ENCODE results near the gene RPGRIP1L.

DNA sequence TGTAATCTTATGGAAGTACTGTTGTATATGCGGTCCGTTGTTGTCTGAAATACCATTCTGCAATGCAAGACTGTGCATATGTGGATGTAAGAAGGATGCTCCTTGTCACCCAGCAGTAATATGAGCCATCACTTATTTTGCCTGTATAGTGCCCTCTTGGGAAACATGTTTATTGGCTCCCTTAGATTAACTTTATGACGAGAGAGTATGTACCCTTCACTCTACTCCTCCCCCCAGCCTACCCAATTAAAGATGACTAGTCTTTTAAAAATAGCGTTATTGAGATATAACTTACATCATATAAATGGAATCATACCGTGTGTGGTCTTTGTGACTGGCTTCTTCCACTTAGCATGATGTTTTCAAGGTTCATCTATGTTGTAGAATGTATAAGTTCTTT, 33.9 kb upstream of the RPGRIP1L start:
- TF ChIP-seq, protein P1, sequence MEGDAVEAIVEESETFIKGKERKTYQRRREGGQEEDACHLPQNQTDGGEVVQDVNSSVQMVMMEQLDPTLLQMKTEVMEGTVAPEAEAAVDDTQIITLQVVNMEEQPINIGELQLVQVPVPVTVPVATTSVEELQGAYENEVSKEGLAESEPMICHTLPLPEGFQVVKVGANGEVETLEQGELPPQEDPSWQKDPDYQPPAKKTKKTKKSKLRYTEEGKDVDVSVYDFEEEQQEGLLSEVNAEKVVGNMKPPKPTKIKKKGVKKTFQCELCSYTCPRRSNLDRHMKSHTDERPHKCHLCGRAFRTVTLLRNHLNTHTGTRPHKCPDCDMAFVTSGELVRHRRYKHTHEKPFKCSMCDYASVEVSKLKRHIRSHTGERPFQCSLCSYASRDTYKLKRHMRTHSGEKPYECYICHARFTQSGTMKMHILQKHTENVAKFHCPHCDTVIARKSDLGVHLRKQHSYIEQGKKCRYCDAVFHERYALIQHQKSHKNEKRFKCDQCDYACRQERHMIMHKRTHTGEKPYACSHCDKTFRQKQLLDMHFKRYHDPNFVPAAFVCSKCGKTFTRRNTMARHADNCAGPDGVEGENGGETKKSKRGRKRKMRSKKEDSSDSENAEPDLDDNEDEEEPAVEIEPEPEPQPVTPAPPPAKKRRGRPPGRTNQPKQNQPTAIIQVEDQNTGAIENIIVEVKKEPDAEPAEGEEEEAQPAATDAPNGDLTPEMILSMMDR (IDR thresholded peaks at IDR 0.05; ENCODE audit: insufficient read depth, low read length): no peak
- TF ChIP-seq GABPA (IDR thresholded peaks at IDR 0.05; ENCODE audit: low read depth) (no peak), POLR2AphosphoS5 (IDR thresholded peaks at IDR 0.05; ENCODE audit: low read depth) (no peak), SPI1 (IDR thresholded peaks at IDR 0.05; ENCODE audit: borderline replicate concordance, low read depth) (no peak)
- TF ChIP-seq, protein P2, sequence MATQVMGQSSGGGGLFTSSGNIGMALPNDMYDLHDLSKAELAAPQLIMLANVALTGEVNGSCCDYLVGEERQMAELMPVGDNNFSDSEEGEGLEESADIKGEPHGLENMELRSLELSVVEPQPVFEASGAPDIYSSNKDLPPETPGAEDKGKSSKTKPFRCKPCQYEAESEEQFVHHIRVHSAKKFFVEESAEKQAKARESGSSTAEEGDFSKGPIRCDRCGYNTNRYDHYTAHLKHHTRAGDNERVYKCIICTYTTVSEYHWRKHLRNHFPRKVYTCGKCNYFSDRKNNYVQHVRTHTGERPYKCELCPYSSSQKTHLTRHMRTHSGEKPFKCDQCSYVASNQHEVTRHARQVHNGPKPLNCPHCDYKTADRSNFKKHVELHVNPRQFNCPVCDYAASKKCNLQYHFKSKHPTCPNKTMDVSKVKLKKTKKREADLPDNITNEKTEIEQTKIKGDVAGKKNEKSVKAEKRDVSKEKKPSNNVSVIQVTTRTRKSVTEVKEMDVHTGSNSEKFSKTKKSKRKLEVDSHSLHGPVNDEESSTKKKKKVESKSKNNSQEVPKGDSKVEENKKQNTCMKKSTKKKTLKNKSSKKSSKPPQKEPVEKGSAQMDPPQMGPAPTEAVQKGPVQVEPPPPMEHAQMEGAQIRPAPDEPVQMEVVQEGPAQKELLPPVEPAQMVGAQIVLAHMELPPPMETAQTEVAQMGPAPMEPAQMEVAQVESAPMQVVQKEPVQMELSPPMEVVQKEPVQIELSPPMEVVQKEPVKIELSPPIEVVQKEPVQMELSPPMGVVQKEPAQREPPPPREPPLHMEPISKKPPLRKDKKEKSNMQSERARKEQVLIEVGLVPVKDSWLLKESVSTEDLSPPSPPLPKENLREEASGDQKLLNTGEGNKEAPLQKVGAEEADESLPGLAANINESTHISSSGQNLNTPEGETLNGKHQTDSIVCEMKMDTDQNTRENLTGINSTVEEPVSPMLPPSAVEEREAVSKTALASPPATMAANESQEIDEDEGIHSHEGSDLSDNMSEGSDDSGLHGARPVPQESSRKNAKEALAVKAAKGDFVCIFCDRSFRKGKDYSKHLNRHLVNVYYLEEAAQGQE (IDR thresholded peaks at IDR 0.05; ENCODE audit: insufficient replicate concordance, low read depth): no peak
